PC-9 (cell line): Measurements from ENCODE around the gene ADORA2A.

Source experiments
- EZH2 ChIP-seq: fragments of 200-600 bp; sonication (generic); IDR thresholded peaks from 2 replicates; pipeline ENCODE4 v1.8.0; 2017; ENCODE audit warnings: antibody characterized with exemption, low read depth
- TF ChIP-seq, protein P1 (sequence below): fragments of 200-600 bp; sonication (generic); conservative IDR thresholded peaks from 2 replicates; pipeline ENCODE4 v1.6.1; 2017; ENCODE audit warnings: mixed run types, antibody characterized with exemption, mild to moderate bottlenecking, moderate library complexity

GRCh38 chr22:24427500-24428164 lies at the start of gene ADORA2A:
- TF ChIP-seq, protein P1, sequence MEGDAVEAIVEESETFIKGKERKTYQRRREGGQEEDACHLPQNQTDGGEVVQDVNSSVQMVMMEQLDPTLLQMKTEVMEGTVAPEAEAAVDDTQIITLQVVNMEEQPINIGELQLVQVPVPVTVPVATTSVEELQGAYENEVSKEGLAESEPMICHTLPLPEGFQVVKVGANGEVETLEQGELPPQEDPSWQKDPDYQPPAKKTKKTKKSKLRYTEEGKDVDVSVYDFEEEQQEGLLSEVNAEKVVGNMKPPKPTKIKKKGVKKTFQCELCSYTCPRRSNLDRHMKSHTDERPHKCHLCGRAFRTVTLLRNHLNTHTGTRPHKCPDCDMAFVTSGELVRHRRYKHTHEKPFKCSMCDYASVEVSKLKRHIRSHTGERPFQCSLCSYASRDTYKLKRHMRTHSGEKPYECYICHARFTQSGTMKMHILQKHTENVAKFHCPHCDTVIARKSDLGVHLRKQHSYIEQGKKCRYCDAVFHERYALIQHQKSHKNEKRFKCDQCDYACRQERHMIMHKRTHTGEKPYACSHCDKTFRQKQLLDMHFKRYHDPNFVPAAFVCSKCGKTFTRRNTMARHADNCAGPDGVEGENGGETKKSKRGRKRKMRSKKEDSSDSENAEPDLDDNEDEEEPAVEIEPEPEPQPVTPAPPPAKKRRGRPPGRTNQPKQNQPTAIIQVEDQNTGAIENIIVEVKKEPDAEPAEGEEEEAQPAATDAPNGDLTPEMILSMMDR, result no peak
- no peak for TF ChIP-seq EZH2
